ENCODE data around the gene HRK. TPM values are rescaled to one million over a fixed set of nuclear protein-coding genes. Genes with fewer than 3 reads are reported as not detected.

HRK gene
- total and polyA plus RNA-seq, 9 of the 15 experiments (the other 6 are each of a cell fraction or from before 2014, with no cell fraction given): 0.01 to 0.05 (median 0.04) TPM; not detected in 6

DNA sequence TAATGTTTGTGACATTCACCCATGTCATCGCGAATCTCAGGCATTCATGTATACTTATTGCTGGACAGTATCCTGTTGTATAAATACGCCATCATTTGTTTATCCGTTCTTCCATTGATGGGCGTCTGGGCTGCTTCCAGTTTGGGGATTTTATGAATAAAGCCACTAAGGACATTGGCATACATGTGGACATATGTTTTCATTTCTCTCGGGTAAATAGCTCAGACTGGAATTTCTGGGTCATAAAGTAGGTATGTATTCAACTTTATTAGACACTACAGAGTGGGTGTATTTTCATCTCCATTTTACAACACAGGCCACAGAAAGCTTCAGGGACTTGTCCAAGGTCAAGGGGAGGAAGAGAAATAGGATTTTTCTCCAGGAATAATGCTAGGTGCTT is 48.9 kb downstream of the HRK start (continued):
- TF ChIP-seq, protein P1, sequence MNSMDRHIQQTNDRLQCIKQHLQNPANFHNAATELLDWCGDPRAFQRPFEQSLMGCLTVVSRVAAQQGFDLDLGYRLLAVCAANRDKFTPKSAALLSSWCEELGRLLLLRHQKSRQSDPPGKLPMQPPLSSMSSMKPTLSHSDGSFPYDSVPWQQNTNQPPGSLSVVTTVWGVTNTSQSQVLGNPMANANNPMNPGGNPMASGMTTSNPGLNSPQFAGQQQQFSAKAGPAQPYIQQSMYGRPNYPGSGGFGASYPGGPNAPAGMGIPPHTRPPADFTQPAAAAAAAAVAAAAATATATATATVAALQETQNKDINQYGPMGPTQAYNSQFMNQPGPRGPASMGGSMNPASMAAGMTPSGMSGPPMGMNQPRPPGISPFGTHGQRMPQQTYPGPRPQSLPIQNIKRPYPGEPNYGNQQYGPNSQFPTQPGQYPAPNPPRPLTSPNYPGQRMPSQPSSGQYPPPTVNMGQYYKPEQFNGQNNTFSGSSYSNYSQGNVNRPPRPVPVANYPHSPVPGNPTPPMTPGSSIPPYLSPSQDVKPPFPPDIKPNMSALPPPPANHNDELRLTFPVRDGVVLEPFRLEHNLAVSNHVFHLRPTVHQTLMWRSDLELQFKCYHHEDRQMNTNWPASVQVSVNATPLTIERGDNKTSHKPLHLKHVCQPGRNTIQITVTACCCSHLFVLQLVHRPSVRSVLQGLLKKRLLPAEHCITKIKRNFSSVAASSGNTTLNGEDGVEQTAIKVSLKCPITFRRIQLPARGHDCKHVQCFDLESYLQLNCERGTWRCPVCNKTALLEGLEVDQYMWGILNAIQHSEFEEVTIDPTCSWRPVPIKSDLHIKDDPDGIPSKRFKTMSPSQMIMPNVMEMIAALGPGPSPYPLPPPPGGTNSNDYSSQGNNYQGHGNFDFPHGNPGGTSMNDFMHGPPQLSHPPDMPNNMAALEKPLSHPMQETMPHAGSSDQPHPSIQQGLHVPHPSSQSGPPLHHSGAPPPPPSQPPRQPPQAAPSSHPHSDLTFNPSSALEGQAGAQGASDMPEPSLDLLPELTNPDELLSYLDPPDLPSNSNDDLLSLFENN (IDR thresholded peaks at IDR 0.05; ENCODE audit: low read depth in 2 of 2, low read length in 2 of 2): no peak

DNA sequence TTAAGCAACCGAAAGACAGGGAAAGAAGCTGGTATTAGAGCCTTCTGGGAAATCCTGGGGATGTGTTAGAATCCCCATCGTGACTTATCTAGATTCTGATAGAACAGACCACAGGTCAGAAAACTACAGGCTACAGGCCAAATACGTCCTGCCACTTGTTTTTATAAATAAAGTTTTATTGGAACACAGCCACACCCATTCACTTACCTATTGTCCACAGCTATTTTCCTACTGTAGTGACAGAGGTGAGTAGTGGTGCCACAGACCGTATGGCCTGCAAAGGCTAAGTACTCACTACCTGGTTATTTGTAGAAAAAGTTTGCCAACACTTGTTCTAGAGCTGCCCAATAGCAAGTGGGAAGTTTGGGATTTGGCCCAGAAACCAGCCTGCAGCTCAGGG is 53.8 kb downstream of the HRK start:
- WGBS (ENCODE audit: insufficient coverage, low coverage, missing lambda C conversion rate): 24% methylated on average over 4 of the region's 4 CpGs
- in situ Hi-C loops (cut with MboI): no loop called here

More for the DNA sequence above, 53.8 kb downstream of the HRK start:
- no peak overlapping the region for H3K4me2 ChIP-seq (ENCODE audit: insufficient read depth, low read length)
- DNase-seq (ENCODE audit: extremely low read depth in 1 of 4, low spot score in 3 of 4): no peak
- intact Hi-C loops (cut with micrococcal nuclease): no loop called here
- no peaks in the 10 kb centered on the region for H4K20me1 ChIP-seq (replicated peaks; ENCODE audit: control insufficient read depth, insufficient read depth, low read length)
- H3K27me3 ChIP-seq (ENCODE audit: control insufficient read depth in 2 of 2, insufficient read depth in 2 of 2, low read length in 2 of 2): no peaks in the 10 kb centered on the region
- POLR2A ChIA-PET: no interaction called here
- BruUV-seq (replicated peaks): no TSS peak
- no peaks in the 10 kb centered on the region for H3K9me1 ChIP-seq (ENCODE audit: control insufficient read depth, insufficient read depth, low read length)
- no peaks in the 10 kb centered on the region for H3K79me2 ChIP-seq (ENCODE audit: control insufficient read depth, insufficient read depth, low read length)
- no peaks in the 10 kb centered on the region for H3K36me3 ChIP-seq (ENCODE audit: control insufficient read depth, insufficient read depth, low read length)
- no peak overlapping the region for H3K9ac ChIP-seq (ENCODE audit: insufficient read depth in 1 of 2, low read depth in 2 of 2, low read length in 2 of 2)
- FAIRE-seq: no peak
- CTCF ChIA-PET (ENCODE audit: low intra/inter-chr PET ratio): no interaction called here
- H3K9me3 ChIP-seq (replicated peaks; ENCODE audit: control insufficient read depth, insufficient read depth, low read depth, low read length): no peaks in the 10 kb centered on the region
- no peak for ATAC-seq
- H2AFZ ChIP-seq (ENCODE audit: low read depth, low read length): no peak overlapping the region
- no peaks in the 10 kb centered on the region for H3K4me1 ChIP-seq (replicated peaks in 1 of 2; ENCODE audit: control insufficient read depth in 2 of 2, insufficient read depth in 2 of 2, low read length in 2 of 2)
- H3K27ac ChIP-seq (ENCODE audit: extremely low read depth, low read depth, low read length): no peak overlapping the region
- H3K4me3 ChIP-seq: no peak overlapping the region
- TF ChIP-seq, protein P2, sequence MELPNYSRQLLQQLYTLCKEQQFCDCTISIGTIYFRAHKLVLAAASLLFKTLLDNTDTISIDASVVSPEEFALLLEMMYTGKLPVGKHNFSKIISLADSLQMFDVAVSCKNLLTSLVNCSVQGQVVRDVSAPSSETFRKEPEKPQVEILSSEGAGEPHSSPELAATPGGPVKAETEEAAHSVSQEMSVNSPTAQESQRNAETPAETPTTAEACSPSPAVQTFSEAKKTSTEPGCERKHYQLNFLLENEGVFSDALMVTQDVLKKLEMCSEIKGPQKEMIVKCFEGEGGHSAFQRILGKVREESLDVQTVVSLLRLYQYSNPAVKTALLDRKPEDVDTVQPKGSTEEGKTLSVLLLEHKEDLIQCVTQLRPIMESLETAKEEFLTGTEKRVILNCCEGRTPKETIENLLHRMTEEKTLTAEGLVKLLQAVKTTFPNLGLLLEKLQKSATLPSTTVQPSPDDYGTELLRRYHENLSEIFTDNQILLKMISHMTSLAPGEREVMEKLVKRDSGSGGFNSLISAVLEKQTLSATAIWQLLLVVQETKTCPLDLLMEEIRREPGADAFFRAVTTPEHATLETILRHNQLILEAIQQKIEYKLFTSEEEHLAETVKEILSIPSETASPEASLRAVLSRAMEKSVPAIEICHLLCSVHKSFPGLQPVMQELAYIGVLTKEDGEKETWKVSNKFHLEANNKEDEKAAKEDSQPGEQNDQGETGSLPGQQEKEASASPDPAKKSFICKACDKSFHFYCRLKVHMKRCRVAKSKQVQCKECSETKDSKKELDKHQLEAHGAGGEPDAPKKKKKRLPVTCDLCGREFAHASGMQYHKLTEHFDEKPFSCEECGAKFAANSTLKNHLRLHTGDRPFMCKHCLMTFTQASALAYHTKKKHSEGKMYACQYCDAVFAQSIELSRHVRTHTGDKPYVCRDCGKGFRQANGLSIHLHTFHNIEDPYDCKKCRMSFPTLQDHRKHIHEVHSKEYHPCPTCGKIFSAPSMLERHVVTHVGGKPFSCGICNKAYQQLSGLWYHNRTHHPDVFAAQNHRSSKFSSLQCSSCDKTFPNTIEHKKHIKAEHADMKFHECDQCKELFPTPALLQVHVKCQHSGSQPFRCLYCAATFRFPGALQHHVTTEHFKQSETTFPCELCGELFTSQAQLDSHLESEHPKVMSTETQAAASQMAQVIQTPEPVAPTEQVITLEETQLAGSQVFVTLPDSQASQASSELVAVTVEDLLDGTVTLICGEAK (IDR thresholded peaks at IDR 0.05): peak; percentile 94
- TF ChIP-seq, protein P2 (CRISPR knock-in tag; IDR thresholded peaks at IDR 0.05): peak; percentile 84
- TF ChIP-seq ATF7 (IDR thresholded peaks at IDR 0.05): no peak
